Progenitor cell of endocrine pancreas (in vitro differentiated cells): ENCODE results near the gene LMX1B. TPM values are rescaled to one million over a fixed set of nuclear protein-coding genes. Genes with fewer than 3 reads are reported as not detected.

Experiments used
- DNase-seq: peaks from one replicate; pipeline ENCODE4 v3.0.0; 2021; ENCODE audit warnings: low spot score; ENCODE audit not compliant: unreplicated experiment
- H3K27ac Mint-ChIP-seq: 2 replicates; pipeline ENCODE4 v1.8.0; 2021; ENCODE audit warnings: mild to moderate bottlenecking, moderate library complexity, mixed read lengths
- H3K27me3 Mint-ChIP-seq: 2 replicates; pipeline ENCODE4 v1.8.0; 2021; ENCODE audit warnings: mixed read lengths
- H3K36me3 Mint-ChIP-seq: 2 replicates; pipeline ENCODE4 v1.8.0; 2022; ENCODE audit warnings: mixed read lengths; ENCODE audit not compliant: insufficient read depth
- H3K4me1 Mint-ChIP-seq: 2 replicates; pipeline ENCODE4 v1.8.0; 2021; ENCODE audit warnings: low read depth, mixed read lengths
- H3K4me3 Mint-ChIP-seq: 2 replicates; pipeline ENCODE4 v1.8.0; 2021; ENCODE audit warnings: low read depth, mild to moderate bottlenecking, moderate library complexity, mixed read lengths
- H3K9me3 Mint-ChIP-seq: 2 replicates; pipeline ENCODE4 v1.8.0; 2021; ENCODE audit warnings: low read depth, mixed read lengths
- CTCF ChIP-seq: fragments of 200-600 bp; sonication (generic); IDR thresholded peaks from one replicate; pipeline ENCODE4 v1.5.0; 2021; ENCODE audit warnings: antibody characterized with exemption, mild to moderate bottlenecking; ENCODE audit not compliant: unreplicated experiment
- total RNA-seq: library from RNA; stranded (reverse); gene quantifications from 2 replicates; pipeline ENCODE4 v1.2.1, GENCODE V29; 2021

LMX1B gene
- total RNA-seq, 1 donor from 2014 or later: 9.1 TPM

- Mint-ChIP-seq H3K27me3 (peaks cover 79% of the 10 kb centered on the region), H3K36me3 (no peaks in the 10 kb centered on the region), H3K9me3 (no peaks in the 10 kb centered on the region), H3K27ac (no peak overlapping the region), H3K4me1 (peaks cover 13% of the 10 kb centered on the region), H3K4me3 (peak overlapping the region; percentile 67)
- no peak for DNase-seq
- no peak for TF ChIP-seq CTCF
Measured at GRCh38 chr9:126612813-126613641, 701 bp upstream of the LMX1B start.

- no peak overlapping the region for H3K27ac Mint-ChIP-seq
- H3K4me1 Mint-ChIP-seq: peaks cover 19% of the 10 kb centered on the region
- TF ChIP-seq CTCF: no peak
- no peak for DNase-seq
- no peaks in the 10 kb centered on the region for H3K9me3 Mint-ChIP-seq
- no peak overlapping the region for H3K4me3 Mint-ChIP-seq
- peaks cover 77% of the 10 kb centered on the region for H3K27me3 Mint-ChIP-seq
- H3K36me3 Mint-ChIP-seq: no peaks in the 10 kb centered on the region
Measured at GRCh38 chr9:126614088-126614454, 343 bp downstream of the LMX1B start.

- Mint-ChIP-seq H3K4me1 (peaks cover 21% of the 10 kb centered on the region), H3K36me3 (no peaks in the 10 kb centered on the region), H3K27ac (peak overlapping the region; percentile 86), H3K27me3 (peaks cover 77% of the 10 kb centered on the region), H3K9me3 (no peaks in the 10 kb centered on the region), H3K4me3 (peak overlapping the region; percentile 72)
- TF ChIP-seq CTCF: no peak
- no peak for DNase-seq
Measured at GRCh38 chr9:126614455-126615244, 922 bp downstream of the LMX1B start.

GRCh38 chr9:126615245-126615790 lies 1.6 kb downstream of the LMX1B start:
- H3K4me3 Mint-ChIP-seq: peak overlapping the region; percentile 50
- no peak for TF ChIP-seq CTCF
- H3K27ac Mint-ChIP-seq: peak overlapping the region; percentile 62
- H3K9me3 Mint-ChIP-seq: no peaks in the 10 kb centered on the region
- peaks cover 78% of the 10 kb centered on the region for H3K27me3 Mint-ChIP-seq
- no peaks in the 10 kb centered on the region for H3K36me3 Mint-ChIP-seq
- DNase-seq: no peak
- H3K4me1 Mint-ChIP-seq: peaks cover 21% of the 10 kb centered on the region

- peak overlapping the region; percentile 50 for H3K4me3 Mint-ChIP-seq
- H3K27ac Mint-ChIP-seq: no peak overlapping the region
- no peak for DNase-seq
- peaks cover 79% of the 10 kb centered on the region for H3K27me3 Mint-ChIP-seq
- no peak for TF ChIP-seq CTCF
- H3K9me3 Mint-ChIP-seq: no peaks in the 10 kb centered on the region
- peaks cover 19% of the 10 kb centered on the region for H3K4me1 Mint-ChIP-seq
- no peaks in the 10 kb centered on the region for H3K36me3 Mint-ChIP-seq
Measured at GRCh38 chr9:126615791-126616447, 2.2 kb downstream of the LMX1B start.
